DOHH2 (cell line): ENCODE data around the gene APBA2.

Source experiments
- H3F3A ChIP-seq: fragments of 200-600 bp; sonication (generic), shearing (Covaris generic); 2 replicates; pipeline ENCODE4 v1.6.0; 2016; ENCODE audit warnings: antibody characterized with exemption, mild to moderate bottlenecking; ENCODE audit not compliant: control insufficient read depth, insufficient read depth
- H3K27ac ChIP-seq: fragments of 200-600 bp; sonication (generic); 2 replicates; pipeline ENCODE4 v1.5.1; 2014; ENCODE audit warnings: low read depth, mild to moderate bottlenecking, low read length, moderate library complexity
- H3K27me3 ChIP-seq: fragments of 200-600 bp; sonication (generic); 2 replicates; pipeline ENCODE4 v1.6.1; 2014; ENCODE audit warnings: mild to moderate bottlenecking, low read length, mixed read lengths; ENCODE audit not compliant: control insufficient read depth
- H3K36me3 ChIP-seq: fragments of 200-600 bp; sonication (generic); 2 replicates; pipeline ENCODE4 v1.6.1; 2014; ENCODE audit warnings: mild to moderate bottlenecking, low read length, moderate library complexity, mixed read lengths; ENCODE audit not compliant: control insufficient read depth
- H3K4me1 ChIP-seq: fragments of 200-600 bp; sonication (generic); 2 replicates; pipeline ENCODE4 v1.6.1; 2014; ENCODE audit warnings: mild to moderate bottlenecking, low read length, mixed read lengths; ENCODE audit not compliant: control insufficient read depth
- H3K4me2 ChIP-seq: fragments of 200-600 bp; sonication (generic); 2 replicates; pipeline ENCODE4 v1.6.0; 2014; ENCODE audit warnings: mild to moderate bottlenecking, low read length, moderate library complexity
- H3K4me3 ChIP-seq: fragments of 200-600 bp; sonication (generic); 2 replicates; pipeline ENCODE4 v1.5.1; 2014; ENCODE audit warnings: mild to moderate bottlenecking, low read length, mixed read lengths
- H3K79me2 ChIP-seq: fragments of 200-600 bp; sonication (generic); 2 replicates; pipeline ENCODE4 v1.6.1; 2014; ENCODE audit warnings: mild to moderate bottlenecking, low read length, mixed read lengths; ENCODE audit not compliant: control insufficient read depth
- H3K9me2 ChIP-seq: fragments of 200-600 bp; sonication (generic); replicated peaks from 2 replicates; pipeline ENCODE4 v1.6.1; 2014; ENCODE audit warnings: mild to moderate bottlenecking, low read length, mixed read lengths; ENCODE audit not compliant: control insufficient read depth
- H3K9me3 ChIP-seq: fragments of 200-600 bp; sonication (generic); 2 replicates; pipeline ENCODE4 v1.6.1; 2014; ENCODE audit warnings: antibody characterized with exemption, low read length, mixed read lengths; ENCODE audit not compliant: control insufficient read depth, insufficient read depth
- H4K20me1 ChIP-seq: fragments of 200-600 bp; sonication (generic); 2 replicates; pipeline ENCODE4 v1.6.0; 2014; ENCODE audit warnings: low read depth, mild to moderate bottlenecking, antibody characterized with exemption, low read length, moderate library complexity; ENCODE audit not compliant: control insufficient read depth, insufficient read depth
- CTCF ChIP-seq: fragments of 200-600 bp; sonication (generic); IDR thresholded peaks from one replicate; pipeline ENCODE4 v1.5.1; 2014; ENCODE audit warnings: antibody characterized with exemption, mild to moderate bottlenecking, low read depth, low read length; ENCODE audit not compliant: poor library complexity, severe bottlenecking
- EZH2phosphoT487 ChIP-seq: fragments of 200-600 bp; sonication (generic); IDR thresholded peaks from 2 replicates; pipeline ENCODE4 v1.6.1; 2017; ENCODE audit warnings: borderline replicate concordance, mild to moderate bottlenecking, antibody characterized with exemption, low read length, moderate library complexity, mixed read lengths

APBA2 gene

GRCh38 chr15:28981921-28982320, 96.1 kb downstream of the APBA2 start:
- Histone ChIP-seq H3K4me2 (no peak overlapping the region), H3F3A (no peaks in the 10 kb centered on the region), H3K9me3 (no peaks in the 10 kb centered on the region), H4K20me1 (no peaks in the 10 kb centered on the region), H3K36me3 (no peaks in the 10 kb centered on the region), H3K79me2 (no peaks in the 10 kb centered on the region), H3K4me3 (no peak overlapping the region), H3K9me2 (no peaks in the 10 kb centered on the region), H3K27ac (no peak overlapping the region), H3K27me3 (peaks cover 6% of the 10 kb centered on the region; the same call in 1 of the 2 replicates), H3K4me1 (no peaks in the 10 kb centered on the region)
- TF ChIP-seq EZH2phosphoT487: no peak

- Histone ChIP-seq H3K27ac (no peak overlapping the region), H3K79me2 (no peaks in the 10 kb centered on the region), H3F3A (no peaks in the 10 kb centered on the region), H3K36me3 (no peaks in the 10 kb centered on the region), H3K9me2 (no peaks in the 10 kb centered on the region), H3K9me3 (no peaks in the 10 kb centered on the region), H3K27me3 (peaks cover 6% of the 10 kb centered on the region; the same call in 1 of the 2 replicates), H3K4me1 (no peaks in the 10 kb centered on the region), H3K4me3 (no peak overlapping the region), H3K4me2 (no peak overlapping the region), H4K20me1 (no peaks in the 10 kb centered on the region)
- no peak for TF ChIP-seq CTCF
- TF ChIP-seq EZH2phosphoT487: no peak
Measured at GRCh38 chr15:28982886-28983285, 97.1 kb downstream of the APBA2 start.

GRCh38 chr15:28983432-28984311, 97.9 kb downstream of the APBA2 start:
- H3K36me3 ChIP-seq: no peaks in the 10 kb centered on the region
- no peaks in the 10 kb centered on the region for H4K20me1 ChIP-seq
- H3K9me3 ChIP-seq: no peaks in the 10 kb centered on the region
- no peak for TF ChIP-seq EZH2phosphoT487
- no peak for TF ChIP-seq CTCF
- no peak overlapping the region for H3K27ac ChIP-seq
- no peaks in the 10 kb centered on the region for H3K9me2 ChIP-seq
- peaks cover 6% of the 10 kb centered on the region; the same call in 1 of the 2 replicates for H3K27me3 ChIP-seq
- H3K4me2 ChIP-seq: no peak overlapping the region
- H3K4me3 ChIP-seq: no peak overlapping the region
- no peaks in the 10 kb centered on the region for H3F3A ChIP-seq
- no peaks in the 10 kb centered on the region for H3K79me2 ChIP-seq
- H3K4me1 ChIP-seq: no peaks in the 10 kb centered on the region
